Common myeloid progenitor, CD34-positive (primary cell): ENCODE results near the gene ASIC1.

Experiments
- CTCF ChIA-PET: fragments of 350-600 bp; sonication (Branson Sonifier 250); formaldehyde crosslinking; loops from one replicate; lab custom pipeline; 2021; ENCODE audit warnings: antibody characterized with exemption; lab: Charles Lee
- POLR2A ChIA-PET: fragments of 350-600 bp; sonication (Branson Sonifier 250); formaldehyde crosslinking; loops from one replicate; lab custom pipeline; 2021; ENCODE audit warnings: antibody characterized with exemption; lab: Charles Lee
- DNase-seq, 3 donors: peaks; one replicate each; pipeline versions ENCODE4 v3.0.0 to v3.0.0-alpha.2; 2013
- H3K27ac ChIP-seq, 2 experiments: 1 replicate in 1 of 2; 2 replicates in 1 of 2; pipeline ENCODE4 v1.7.0; 2013; ENCODE audit warnings: inconsistent platforms in 2 of 2, low read length in 2 of 2, mild to moderate bottlenecking in 2 of 2, low read depth in 1 of 2, moderate library complexity in 1 of 2; ENCODE audit not compliant: severe bottlenecking in 2 of 2, insufficient read depth in 1 of 2, poor library complexity in 1 of 2
- H3K27me3 ChIP-seq, 5 experiments: replicated peaks in 2 of 5; 1 replicate in 3 of 5; 2 replicates in 2 of 5; pipeline versions ENCODE4 v1.6.1 to v1.7.0; 2013; ENCODE audit warnings: low read length in 4 of 5, mild to moderate bottlenecking in 2 of 5, moderate library complexity in 2 of 5, inconsistent platforms in 1 of 5; ENCODE audit not compliant: insufficient read depth in 5 of 5, control insufficient read depth in 4 of 5
- H3K36me3 ChIP-seq, 4 experiments: 1 replicate in 2 of 4; 2 replicates in 2 of 4; pipeline versions ENCODE4 v1.6.1 to v1.7.0; 2013; ENCODE audit warnings: low read length in 3 of 4, control low read depth in 1 of 4, mild to moderate bottlenecking in 1 of 4; ENCODE audit not compliant: control insufficient read depth in 4 of 4, insufficient read depth in 4 of 4
- H3K4me1 ChIP-seq, 4 experiments: 1 replicate in 3 of 4; 2 replicates in 1 of 4; pipeline versions ENCODE4 v1.6.1 to v1.7.1; 2013; ENCODE audit warnings: low read length in 3 of 4, mild to moderate bottlenecking in 3 of 4, control low read depth in 1 of 4, inconsistent platforms in 1 of 4, moderate library complexity in 1 of 4; ENCODE audit not compliant: control insufficient read depth in 4 of 4, insufficient read depth in 4 of 4; ENCODE audit errors: control extremely low read depth in 1 of 4
- H3K4me3 ChIP-seq, 7 experiments: 1 replicate in 4 of 7; 2 replicates in 3 of 7; pipeline versions ENCODE4 v1.5.1 to v1.7.0; 2013; ENCODE audit warnings: mild to moderate bottlenecking in 7 of 7, low read length in 6 of 7, moderate library complexity in 6 of 7, inconsistent platforms in 2 of 7, low read depth in 2 of 7, control low read depth in 1 of 7; ENCODE audit not compliant: insufficient read depth in 4 of 7, control insufficient read depth in 1 of 7; ENCODE audit errors: extremely low read depth in 1 of 7
- H3K9me3 ChIP-seq, 5 experiments: 1 replicate in 4 of 5; 2 replicates in 1 of 5; pipeline versions ENCODE4 v1.6.1 to v1.7.1; 2013; ENCODE audit warnings: low read length in 4 of 5, mild to moderate bottlenecking in 2 of 5, inconsistent platforms in 1 of 5, low read depth in 1 of 5, moderate library complexity in 1 of 5; ENCODE audit not compliant: control insufficient read depth in 4 of 5, insufficient read depth in 2 of 5; ENCODE audit errors: control extremely low read depth in 1 of 5
- WGBS: methylation state at CpG from one replicate; pipeline ENCODE4 v1.1.5; 2013; ENCODE audit not compliant: insufficient coverage; 5-methylcytosine and 5-hydroxymethylcytosine counted together

The ASIC1 gene

GRCh38 chr12:50043854-50044253 lies 13.5 kb upstream of the ASIC1 start:
- Histone ChIP-seq H3K27me3 (peaks cover 0 to 10% (median 0%) of the 10 kb centered on the region in 5 experiments), H3K9me3 (no peaks in the 10 kb centered on the region), H3K4me1 (peaks cover 0 to 3% (median 0%) of the 10 kb centered on the region in 4 experiments), H3K27ac (no peak overlapping the region), H3K4me3 (no peak overlapping the region), H3K36me3 (no peaks in the 10 kb centered on the region)
- ChIA-PET CTCF (interaction anchor here (1.1 to 17.7 kb wide), 6 partner anchors 11 to 177 kb away, joined by 3 to 269 read pairs (median 8); partner anchors contain the start of gene ASIC1), POLR2A (no interaction called here)
- no peak for DNase-seq
- 100% methylated on average over 2 of the region's 6 CpGs for WGBS

- H3K36me3 ChIP-seq: no peaks in the 10 kb centered on the region
- no peak overlapping the region for H3K27ac ChIP-seq
- H3K9me3 ChIP-seq: no peaks in the 10 kb centered on the region
- ChIA-PET POLR2A (no interaction called here), CTCF (interaction anchor here (0.9 to 12.8 kb wide), 4 partner anchors 7 to 65 kb away, joined by 3 to 163 read pairs (median 10); no protein-coding TSS in a partner anchor)
- H3K4me1 ChIP-seq: peaks cover 2 to 22% (median 19%) of the 10 kb centered on the region in 4 experiments
- DNase-seq: peak; percentile 66 to 85 (median 79)
- peaks cover 0 to 20% (median 0%) of the 10 kb centered on the region in 5 experiments for H3K27me3 ChIP-seq
- 86% methylated on average over 4 of the region's 7 CpGs for WGBS
- H3K4me3 ChIP-seq: no peak overlapping the region
Measured at GRCh38 chr12:50047693-50048250, 9.6 kb upstream of the ASIC1 start.

GRCh38 chr12:50049254-50050118 lies 7.9 kb upstream of the ASIC1 start:
- no peak for DNase-seq
- Histone ChIP-seq H3K27me3 (peaks cover 0 to 24% (median 0%) of the 10 kb centered on the region in 5 experiments), H3K27ac (no peak overlapping the region), H3K9me3 (no peaks in the 10 kb centered on the region), H3K36me3 (no peaks in the 10 kb centered on the region), H3K4me3 (no peak overlapping the region), H3K4me1 (peaks cover 2 to 29% (median 26%) of the 10 kb centered on the region in 4 experiments)
- 96% methylated on average over 3 of the region's 3 CpGs for WGBS
- CTCF ChIA-PET: interaction anchor here (0.6 to 3.7 kb wide), 7 partner anchors 9 to 495 kb away, joined by 3 to 44 read pairs (median 3); no protein-coding TSS in a partner anchor
- POLR2A ChIA-PET: interaction anchor here (0.6 to 1.2 kb wide), 2 partner anchors 21 to 82 kb away, joined by 3 to 4 read pairs; no protein-coding TSS in a partner anchor

- no peak for DNase-seq
- peaks cover 2 to 29% (median 26%) of the 10 kb centered on the region in 4 experiments for H3K4me1 ChIP-seq
- H3K27me3 ChIP-seq: peaks cover 0 to 24% (median 0%) of the 10 kb centered on the region in 5 experiments
- ChIA-PET CTCF (interaction anchor here (0.6 to 3.7 kb wide), 6 partner anchors 9 to 496 kb away, joined by 3 to 44 read pairs (median 3); no protein-coding TSS in a partner anchor), POLR2A (interaction anchor here (0.6 to 1.2 kb wide), 3 partner anchors 20 to 83 kb away, joined by 3 to 4 read pairs (median 4); no protein-coding TSS in a partner anchor)
- peak overlapping the region in 4 of 7 experiments; percentile 44 to 74 (median 62) for H3K4me3 ChIP-seq
- WGBS: no CpG with 5 or more reads among the region's 3 CpGs
- H3K36me3 ChIP-seq: no peaks in the 10 kb centered on the region
- peak overlapping the region in 1 of 2 experiments; percentile 34 for H3K27ac ChIP-seq
- H3K9me3 ChIP-seq: no peaks in the 10 kb centered on the region
Measured at GRCh38 chr12:50050119-50050385, 7.3 kb upstream of the ASIC1 start.

- Histone ChIP-seq H3K9me3 (no peaks in the 10 kb centered on the region), H3K4me1 (peaks cover 2 to 29% (median 26%) of the 10 kb centered on the region in 4 experiments), H3K36me3 (no peaks in the 10 kb centered on the region), H3K27ac (peak overlapping the region in 1 of 2 experiments; percentile 34), H3K27me3 (peaks cover 0 to 24% (median 0%) of the 10 kb centered on the region in 5 experiments), H3K4me3 (peak overlapping the region in 4 of 7 experiments; percentile 44 to 74 (median 62))
- ChIA-PET POLR2A (interaction anchor here (0.6 to 1.2 kb wide), 3 partner anchors 20 to 83 kb away, joined by 3 to 4 read pairs (median 4); no protein-coding TSS in a partner anchor), CTCF (interaction anchor here (0.9 to 3.7 kb wide), 5 partner anchors 8 to 93 kb away, joined by 3 to 44 read pairs (median 3); no protein-coding TSS in a partner anchor)
- peak; percentile 89 to 96 (median 93) for DNase-seq
- WGBS: 4% methylated on average over 26 of the region's 37 CpGs
Measured at GRCh38 chr12:50050410-50051098, 6.8 kb upstream of the ASIC1 start.

- Histone ChIP-seq H3K36me3 (no peaks in the 10 kb centered on the region), H3K4me1 (peaks cover 2 to 36% (median 31%) of the 10 kb centered on the region in 4 experiments), H3K4me3 (peak overlapping the region in 2 of 7 experiments; percentile 25 to 45), H3K9me3 (no peaks in the 10 kb centered on the region), H3K27me3 (peaks cover 1 to 26% (median 3%) of the 10 kb centered on the region in 5 experiments), H3K27ac (no peak overlapping the region)
- ChIA-PET POLR2A (no interaction called here), CTCF (interaction anchor here (1.8 to 5.7 kb wide), 3 partner anchors 13 to 85 kb away, joined by 13 to 72 read pairs (median 44); no protein-coding TSS in a partner anchor)
- WGBS: 37% methylated on average over 6 of the region's 14 CpGs
- peak in 1 of 3 donors; percentile 43 for DNase-seq
Measured at GRCh38 chr12:50051101-50051806, 6.1 kb upstream of the ASIC1 start.
